HG03354 (cell line): ENCODE measurements around the gene EGFLAM.

Experiments used
- ATAC-seq: cut with Tn5 transposase; IDR thresholded peaks from one replicate; pipeline ENCODE4 v1.9.1; 2021; ENCODE audit warnings: mild to moderate bottlenecking; ENCODE audit not compliant: unreplicated experiment, poor library complexity, severe bottlenecking

Gene EGFLAM

DNA sequence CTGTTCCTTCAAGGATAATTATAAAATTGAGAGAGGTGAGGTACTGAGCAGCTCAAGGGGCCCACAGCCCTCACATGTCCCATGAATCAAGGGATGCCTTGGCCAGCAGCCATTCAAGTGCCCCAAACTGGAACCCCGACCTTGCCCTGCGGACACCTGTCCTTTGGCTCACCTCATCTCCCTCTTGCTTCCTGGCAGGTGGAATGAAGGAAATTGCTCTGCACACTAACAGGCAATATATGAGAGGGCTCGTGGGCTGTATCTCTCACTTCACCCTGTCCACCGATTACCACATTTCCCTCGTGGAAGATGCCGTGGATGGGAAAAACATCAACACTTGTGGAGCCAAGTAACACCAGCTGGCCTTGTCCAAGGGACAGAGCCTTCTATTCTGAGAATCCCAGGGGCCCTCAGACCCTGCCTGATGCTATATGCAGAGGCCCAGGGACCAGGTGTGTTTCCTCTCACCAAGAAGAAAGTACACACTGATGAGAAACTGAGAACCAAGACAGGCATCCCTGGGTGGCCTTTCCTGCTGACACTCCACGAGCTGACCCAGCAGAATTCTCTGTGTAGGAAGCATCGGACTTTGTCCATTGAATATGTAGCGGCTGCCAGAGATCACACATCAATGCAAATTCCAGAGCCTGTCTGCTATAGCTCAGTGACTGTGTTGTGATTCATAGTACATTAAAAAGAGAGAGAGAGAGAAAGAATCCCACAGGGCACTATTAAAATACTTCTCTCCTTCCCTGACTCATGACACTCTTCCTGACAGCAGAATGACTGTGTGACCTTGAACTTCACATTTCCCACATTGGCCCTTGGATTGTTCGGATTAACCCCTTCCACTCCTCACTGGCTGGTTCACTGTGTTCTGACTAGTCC lies 205.5 kb downstream of the EGFLAM start:
- no peak for ATAC-seq

DNA sequence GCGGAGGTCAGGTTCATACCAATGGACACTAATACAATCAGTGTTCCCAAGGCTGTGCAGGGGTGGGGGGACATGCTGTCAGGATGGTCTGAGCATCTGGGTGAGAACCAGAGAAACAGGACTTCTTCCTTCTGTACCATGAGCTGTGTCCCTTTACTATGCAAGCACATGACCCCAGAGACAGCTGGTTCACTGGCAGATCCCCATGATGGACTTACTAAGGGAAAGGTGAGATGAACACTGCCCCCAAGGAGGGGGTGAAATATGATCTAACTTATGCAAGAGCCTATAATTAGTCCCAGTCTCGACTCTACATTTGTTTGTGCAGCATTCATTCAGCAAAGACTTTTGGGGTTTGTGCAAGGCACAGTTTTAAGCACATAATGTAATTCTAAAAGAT lies 206.7 kb downstream of the EGFLAM start:
- ATAC-seq: no peak

DNA sequence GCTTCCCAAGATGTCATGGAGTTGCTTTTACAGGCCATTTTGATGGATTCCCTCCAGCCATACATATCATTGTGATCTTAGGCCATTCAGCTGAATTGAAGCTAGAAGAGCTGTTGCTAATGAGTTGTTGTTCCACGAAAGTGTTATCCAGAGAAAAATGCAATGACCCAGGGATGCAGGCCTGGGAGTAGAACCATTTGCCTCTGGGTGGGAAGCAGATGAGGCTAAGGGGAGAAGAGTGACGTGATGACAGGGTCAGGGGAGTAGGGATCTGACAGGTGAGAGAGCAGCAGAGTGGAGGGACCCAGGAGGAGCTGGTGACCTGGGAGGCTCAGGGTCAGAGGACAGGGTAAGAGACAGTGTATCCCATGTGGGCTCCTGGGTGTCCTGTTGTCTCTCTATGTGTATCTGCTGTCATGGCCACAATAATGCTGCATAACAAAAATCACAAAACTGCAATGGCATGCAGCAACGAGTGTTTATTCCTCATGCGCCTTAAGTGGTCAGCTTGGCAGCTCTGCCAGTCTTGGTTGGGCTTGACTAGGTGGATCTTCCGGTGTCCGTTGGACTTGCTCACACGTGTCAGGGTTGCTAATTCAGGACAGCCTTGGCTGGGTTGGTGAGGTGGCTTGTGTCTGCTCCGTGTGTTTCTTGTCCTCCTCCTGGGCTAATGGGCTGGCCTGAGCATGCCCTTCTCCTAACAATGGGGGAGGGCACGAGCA lies 207.5 kb downstream of the EGFLAM start:
- ATAC-seq: no peak

DNA sequence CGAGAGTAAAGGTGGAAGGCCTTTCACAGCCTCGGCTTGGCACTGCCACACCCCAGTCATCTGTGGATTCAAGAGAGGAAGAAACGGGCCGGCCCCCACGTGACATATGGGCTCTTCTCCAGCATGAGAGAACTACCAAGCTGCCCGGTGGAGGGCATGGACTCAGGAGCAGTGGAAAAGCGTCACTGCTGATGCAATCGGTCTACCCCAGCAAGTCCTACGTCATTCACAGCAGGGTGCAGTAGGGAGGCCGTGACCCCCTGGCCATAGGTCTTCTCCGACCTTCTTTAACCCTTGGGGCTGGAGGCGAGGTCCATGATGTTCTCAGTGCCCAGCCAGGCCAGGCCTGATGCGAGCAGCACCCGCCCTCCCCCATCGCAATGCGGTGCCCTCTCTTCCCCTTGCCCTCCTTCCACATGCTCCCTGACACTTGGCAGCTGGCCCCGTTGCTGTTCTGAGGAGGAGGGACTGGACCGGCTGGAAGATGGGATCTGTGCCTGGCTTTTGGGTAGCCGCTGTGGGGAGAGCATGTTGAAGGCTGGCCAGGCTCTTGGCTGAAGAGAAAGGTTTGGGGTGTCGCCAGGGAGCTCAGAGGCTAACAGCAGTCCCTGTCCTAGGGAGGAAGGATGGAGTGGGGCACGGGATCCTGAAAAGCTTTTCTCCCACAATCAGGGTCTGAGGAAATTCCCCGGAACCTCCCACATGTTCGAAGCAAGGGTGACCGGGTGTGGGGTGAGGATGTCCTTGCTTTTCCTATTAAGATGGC lies 208.2 kb downstream of the EGFLAM start:
- ATAC-seq: no peak

DNA sequence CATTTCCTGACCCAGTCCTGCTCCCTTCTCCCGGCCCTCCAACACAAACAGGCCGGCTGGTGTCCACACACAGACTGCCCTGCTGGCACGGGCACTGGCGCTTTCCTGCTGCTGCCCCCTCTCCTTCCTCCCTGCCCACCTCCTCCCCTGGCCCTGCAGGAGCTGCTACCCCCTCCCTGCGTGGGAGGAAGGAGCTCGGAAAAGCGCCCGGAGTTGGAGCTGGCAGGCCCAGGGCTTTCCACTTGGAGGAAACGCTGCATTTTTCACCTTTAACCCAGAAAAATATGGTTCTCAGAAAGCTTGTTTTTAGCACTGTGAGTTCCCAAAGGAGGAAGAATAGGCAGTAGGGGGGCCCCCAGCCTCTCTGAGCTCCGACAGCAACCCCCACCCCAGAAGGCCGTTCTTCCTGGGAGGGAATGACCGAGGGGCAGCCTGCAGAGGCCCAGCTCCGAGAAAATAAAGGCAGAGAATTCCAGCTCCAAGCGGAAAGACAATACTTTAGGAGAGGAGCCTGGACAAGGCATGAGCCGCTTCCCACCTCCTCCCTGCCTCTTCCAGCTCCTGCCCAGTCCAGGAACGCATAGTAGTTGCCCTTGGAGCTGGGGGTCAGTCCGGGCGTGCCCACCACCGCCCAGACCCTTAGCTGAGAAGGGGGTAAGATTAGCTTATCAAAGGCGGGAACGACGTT lies 209.1 kb downstream of the EGFLAM start:
- no peak for ATAC-seq

DNA sequence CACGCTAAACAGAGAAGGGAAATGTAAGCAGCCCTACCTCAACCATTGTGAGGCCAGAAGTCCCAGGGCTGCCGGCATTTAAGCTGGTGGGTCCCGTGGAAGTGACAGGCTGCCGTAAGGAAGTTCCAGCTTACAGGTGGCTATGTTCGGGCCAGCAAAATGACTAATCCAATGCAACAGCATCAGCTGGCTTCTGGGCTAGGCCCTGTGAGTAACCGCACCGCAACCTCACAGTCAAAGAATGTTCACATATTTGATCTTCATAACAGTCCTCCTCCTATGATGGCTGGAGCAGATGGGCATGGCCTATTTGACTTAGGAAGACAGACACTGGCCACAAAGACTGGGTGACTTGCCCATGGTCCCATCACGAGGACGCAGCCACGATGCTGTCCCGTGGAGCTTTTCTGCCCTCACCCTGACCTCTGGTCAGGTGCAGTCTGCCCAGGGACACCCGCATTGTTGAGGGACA lies 209.9 kb downstream of the EGFLAM start:
- ATAC-seq: no peak

DNA sequence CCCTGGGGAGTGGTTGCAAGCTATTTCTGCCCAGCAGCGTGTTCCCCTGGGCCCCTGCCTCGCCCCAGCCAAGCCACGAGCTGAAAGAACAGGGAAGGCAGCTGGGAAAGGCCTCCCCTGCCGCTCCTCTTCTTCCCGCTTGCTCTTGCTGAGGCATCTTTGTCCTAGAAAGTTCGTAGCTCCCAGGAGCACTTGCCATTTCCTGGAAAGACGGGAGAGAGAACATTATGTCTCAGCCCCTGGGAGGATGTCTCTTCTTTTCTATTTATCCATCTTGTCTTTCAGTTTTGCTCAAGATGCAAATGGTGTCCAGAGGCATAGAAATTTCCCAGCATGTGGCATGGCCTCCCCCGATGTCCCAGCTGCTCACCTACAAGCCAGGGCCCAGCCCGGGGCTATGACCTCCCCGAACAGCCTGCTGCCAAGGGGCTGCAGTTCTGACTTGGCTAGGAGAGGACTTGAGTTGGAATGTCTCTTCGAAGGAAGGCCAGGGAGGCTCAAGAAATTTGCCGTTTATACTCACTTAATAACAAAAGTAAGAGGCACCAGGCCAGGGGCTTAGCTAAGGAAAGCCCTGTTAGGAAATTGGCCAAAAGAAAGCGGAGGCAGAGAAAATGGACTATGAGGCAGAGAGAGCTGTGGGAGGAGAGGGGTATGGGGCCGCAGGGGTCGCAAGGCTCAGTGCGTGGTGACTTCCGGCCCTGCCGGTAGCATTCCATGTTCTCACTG lies 210.8 kb downstream of the EGFLAM start:
- ATAC-seq: no peak

DNA sequence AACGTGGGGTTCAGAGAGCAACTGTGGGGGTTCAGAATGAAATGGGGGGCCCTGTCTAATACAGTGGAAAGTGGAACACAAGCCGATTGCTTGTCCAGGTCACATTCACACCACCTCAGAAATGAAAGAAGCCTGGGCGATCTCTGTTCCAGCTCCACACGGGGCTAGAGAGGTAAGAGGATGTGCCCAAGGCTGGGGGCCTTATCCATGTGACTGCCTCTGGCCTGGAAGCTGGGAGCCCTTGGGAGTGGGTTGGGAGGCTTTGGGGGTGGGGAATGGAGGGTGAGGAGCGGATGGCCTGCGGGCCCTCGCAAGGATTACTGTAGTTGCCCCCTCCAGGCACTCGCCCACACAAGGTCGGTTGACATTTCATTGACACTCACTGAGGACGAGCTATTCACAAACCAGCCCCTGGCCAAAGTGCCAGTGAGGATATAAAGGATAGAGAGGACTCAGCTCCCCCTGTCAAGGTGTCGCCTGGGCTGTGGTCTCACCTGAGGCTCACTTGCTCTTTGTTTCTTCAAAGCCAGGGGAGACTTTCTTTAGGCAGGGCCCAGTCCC lies 211.4 kb downstream of the EGFLAM start:
- no peak for ATAC-seq

DNA sequence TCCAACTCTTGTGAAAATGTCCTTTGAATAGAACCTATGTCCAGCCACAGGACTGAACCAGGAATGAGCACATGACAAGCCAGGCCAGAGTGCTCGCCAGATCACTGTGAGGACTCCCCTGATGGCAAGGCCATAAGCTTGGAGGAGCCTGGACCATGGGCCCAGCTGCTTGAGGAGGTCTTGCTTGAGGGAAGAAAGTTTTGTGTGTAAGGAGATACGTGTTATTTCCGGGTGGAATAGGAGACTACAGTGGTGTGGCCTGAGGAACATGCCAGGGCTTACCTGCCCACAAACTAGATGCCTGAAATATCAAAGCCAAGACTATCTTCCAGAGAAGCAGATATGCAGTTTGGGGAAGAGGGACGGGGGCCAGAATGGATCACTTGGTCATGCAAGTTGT lies 213.3 kb downstream of the EGFLAM start:
- no peak for ATAC-seq

DNA sequence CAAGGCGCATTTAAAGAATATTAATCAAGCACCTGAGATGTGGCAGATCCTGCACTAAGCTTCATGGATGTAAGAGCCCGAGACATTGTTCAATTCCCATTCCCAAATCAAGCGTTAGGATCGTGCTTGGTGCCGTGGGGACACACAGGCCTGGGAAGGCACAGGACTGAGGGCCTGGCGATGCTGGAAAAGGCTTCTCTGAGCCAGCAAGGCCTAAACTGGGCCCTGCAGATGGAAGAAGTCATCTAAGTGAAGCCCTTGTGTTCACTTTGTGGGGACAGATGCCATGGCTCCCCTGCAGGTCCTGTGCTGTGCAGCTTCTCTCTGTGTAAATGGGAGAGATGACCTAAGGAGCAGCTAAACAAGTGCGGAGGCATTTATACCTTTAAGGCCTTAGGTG lies 214.2 kb downstream of the EGFLAM start:
- ATAC-seq: no peak

DNA sequence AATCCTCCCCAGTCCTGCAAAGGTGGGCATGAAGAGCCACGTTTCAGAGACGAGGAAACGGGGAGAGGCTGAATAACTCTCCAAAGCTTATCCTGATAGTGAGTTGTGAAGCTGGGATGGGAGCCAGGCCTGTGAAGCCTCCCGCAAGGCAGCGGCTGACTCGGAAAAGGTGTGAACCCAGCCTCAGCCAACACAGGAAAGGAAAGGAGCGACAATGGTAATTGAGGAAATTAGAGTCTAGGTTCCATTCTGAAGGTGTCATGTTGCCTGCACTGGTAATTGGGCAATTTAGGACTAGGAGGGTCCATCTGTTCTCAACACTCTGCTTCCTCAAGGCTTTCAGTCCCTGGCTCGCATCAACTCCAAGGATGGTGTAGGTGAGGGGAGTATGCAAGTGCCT lies 214.6 kb downstream of the EGFLAM start:
- no peak for ATAC-seq

DNA sequence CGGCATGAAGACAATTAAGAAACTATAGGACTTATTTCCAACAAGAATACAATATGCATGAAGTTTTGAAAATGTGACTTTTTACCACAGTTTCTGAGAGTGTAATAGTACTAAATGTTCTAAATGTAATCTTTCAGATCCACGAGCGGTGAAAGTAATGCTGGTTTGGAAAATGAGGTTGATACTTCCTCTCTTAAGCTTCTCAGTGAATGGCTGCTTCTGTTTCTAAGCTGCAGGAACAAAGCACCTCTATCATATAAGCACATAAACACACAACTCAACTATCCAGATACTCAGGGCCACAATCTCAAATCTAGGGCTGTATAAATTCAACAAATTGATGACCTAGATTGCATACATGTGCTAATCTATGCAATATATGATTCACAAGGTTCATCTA lies 219.8 kb downstream of the EGFLAM start:
- no peak for ATAC-seq

DNA sequence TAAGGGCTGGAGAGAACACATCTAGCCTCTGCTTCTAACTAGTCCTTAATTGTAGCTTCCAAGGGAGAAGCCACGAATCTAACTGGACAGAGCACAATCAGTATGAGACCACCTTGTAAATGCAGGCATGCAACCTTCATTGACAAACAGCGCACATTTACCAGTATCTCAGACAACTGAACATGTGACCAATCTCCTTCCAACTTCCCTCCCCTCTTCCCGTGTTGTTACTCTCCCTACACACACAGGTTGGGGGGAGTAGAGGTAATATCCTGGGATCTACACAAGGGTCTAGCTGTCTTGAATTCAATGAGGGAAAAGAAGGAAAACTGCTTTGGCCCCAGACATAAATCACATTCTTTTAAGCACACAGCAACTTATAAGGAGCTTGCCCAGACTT lies 220.5 kb downstream of the EGFLAM start:
- ATAC-seq: no peak

DNA sequence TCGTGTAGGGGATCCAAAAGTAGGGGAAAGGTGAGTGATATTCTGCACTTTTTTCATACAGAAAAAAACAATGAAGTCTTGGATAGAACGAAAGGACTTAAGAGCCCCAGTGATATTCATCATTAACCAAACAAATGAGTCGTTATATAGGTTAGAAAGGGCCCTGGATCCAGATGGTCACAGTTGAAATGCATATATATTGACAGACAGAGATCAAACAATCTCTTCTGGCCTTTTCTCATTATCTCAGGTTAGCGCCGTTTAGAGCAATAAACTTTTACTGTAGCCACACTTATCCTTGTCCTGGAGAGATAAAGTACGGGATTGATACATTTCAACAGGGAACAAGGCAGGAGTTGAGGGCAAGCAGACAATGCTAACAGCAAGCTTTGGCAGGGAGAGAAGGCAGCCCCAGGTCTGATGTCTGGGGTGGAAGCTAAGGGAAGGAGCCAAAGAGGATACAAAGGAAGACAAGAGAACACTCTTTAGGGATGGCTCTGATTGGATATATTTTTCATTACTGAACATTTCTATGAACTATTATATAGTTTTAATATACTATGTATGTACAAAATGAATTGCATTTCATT lies 221.1 kb downstream of the EGFLAM start:
- no peak for ATAC-seq

DNA sequence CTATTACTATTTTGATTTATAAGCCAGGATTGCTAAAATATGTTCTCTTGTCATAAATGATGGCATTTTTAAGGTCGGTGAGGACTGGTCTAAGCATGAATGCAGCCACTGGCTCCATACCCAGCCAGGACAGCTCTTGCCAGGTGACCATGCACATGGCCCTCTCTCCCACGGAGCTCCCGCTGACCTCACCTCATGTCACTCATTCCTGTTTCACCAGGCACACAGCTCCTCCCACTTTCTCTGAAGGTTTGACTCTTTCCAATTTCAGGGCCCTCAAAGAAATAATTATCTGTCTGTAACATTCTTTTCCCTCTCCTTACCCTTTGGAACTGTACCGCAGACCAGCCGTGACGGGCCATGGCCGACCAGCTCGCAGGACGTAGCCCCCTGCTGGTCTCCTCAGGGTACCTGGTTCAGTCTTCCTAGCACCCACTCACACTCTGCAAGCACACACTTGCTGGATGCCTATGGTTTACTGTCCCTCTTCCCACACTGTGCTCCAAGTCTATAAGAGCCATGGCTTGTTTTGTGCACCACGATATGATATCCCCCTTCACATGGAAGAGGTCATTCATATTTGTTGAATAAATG lies 225.5 kb downstream of the EGFLAM start:
- ATAC-seq: no peak

DNA sequence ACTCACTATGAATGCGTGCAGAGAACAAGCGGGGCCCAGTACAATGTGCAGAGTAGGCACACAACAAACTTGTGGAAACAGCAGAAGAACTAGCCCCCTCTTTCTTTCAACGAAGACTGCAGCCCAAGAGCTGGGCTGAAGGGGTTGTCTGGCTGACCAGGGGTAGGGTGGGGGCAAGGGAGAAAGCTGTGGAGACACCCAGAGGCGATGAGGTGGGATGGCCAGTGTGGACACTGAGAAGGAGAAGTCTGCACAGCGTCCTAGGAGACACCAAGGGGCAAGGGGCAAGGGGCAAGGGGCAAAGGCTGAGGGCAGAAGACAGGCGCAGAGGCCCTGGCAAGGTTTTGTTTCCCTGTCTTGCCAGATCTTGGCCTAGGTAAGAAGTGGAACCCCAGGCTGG lies 235.8 kb downstream of the EGFLAM start:
- no peak for ATAC-seq

DNA sequence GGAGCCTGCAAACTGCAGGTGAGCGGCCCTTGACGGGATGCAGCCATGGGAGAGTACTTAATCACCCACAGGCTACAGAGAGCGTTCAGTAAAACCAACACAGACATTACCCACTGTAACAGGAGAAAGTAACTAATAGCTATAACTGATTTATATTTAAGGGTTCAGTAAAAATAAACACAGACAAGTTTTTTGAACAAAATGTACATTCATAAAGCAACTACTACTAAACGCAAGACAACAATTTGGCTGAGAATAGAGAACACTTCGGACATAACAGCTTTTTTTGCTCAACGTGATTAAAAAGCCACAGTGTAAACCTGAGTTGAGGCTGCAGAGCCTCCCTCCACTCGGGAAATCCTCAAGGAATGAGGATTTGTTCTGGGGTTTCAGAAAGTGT lies 236.4 kb downstream of the EGFLAM start:
- ATAC-seq: no peak

DNA sequence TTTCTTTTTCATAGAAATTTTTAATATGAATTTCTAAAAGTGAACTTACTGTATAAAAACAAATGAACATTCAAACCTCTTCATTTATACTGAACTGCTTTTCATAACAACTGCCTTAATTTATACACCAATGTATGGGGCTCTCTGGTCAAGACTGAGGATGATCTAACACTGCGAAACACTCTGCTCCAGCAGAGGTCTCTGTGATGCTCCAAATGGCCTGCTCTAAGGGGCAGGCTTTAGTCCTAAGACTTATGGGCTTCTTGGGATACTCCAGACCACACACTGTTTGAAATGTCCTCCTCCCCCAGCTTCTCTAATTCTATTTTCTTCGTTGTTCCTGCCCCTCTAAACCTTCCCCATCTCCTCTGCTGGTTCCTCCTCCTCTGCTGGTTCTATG lies 239.6 kb downstream of the EGFLAM start:
- no peak for ATAC-seq
